GM12864 (cell line): ENCODE measurements around the gene OTUB2.

Experiments
- DNase-seq: peaks from one replicate; pipeline ENCODE4 v3.0.0-alpha.2; 2011; ENCODE audit warnings: low read depth
- H3K4me3 ChIP-seq: 2 replicates; pipeline ENCODE4 v1.5.1; 2011; ENCODE audit warnings: mild to moderate bottlenecking, low read depth, low read length, control low read depth
- TF ChIP-seq, protein P1 (sequence below): IDR thresholded peaks from 2 replicates; pipeline ENCODE4 v1.5.1; 2011; ENCODE audit warnings: low read depth, mild to moderate bottlenecking, moderate library complexity, low read length, control low read depth, inconsistent platforms; ENCODE audit errors: missing control alignments

Gene OTUB2

DNA sequence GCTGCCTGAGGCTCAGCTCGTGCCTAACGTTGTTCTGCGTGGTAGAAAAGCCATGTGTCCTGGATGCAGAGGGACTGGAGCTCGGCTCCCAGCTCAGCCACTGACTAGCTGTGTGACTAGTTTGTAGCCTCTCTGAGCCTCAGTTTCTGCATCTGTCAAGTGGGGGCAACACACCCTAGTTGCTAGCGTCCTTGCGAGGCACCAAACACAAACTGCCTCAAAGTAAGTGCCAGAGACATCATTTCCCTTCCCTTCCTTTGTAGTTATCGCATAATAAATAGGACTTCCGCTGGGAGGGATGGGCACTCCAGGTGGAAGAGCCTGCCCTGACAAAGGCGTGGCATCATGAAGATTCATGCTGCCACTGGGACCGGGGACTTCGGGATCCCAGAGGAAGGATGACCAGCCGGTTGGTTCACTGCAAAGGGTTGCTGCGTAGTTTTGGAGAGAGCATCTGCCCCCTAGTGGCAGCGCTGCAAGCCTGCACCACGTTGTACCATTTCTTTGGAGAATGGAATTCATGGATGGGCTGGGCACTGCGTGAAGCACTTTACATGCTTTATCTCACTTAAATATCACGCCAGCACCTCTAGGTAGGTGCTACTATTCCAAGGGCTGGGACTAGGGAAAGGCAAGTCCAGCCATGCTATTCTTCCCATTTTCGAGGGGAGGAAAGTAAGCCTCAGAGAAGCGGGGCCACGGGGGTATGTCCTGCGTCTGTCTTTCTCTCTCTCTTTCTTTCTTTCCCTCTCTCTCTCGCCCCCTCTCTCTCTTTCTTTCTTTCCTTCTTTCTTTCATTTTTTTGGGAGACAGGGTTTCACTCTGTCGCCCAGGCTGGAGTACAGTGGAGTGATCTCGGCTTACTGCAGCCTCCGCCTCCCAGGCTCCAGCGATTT lies 24.4 kb upstream of the OTUB2 start:
- H3K4me3 ChIP-seq: no peak overlapping the region
- TF ChIP-seq, protein P1, sequence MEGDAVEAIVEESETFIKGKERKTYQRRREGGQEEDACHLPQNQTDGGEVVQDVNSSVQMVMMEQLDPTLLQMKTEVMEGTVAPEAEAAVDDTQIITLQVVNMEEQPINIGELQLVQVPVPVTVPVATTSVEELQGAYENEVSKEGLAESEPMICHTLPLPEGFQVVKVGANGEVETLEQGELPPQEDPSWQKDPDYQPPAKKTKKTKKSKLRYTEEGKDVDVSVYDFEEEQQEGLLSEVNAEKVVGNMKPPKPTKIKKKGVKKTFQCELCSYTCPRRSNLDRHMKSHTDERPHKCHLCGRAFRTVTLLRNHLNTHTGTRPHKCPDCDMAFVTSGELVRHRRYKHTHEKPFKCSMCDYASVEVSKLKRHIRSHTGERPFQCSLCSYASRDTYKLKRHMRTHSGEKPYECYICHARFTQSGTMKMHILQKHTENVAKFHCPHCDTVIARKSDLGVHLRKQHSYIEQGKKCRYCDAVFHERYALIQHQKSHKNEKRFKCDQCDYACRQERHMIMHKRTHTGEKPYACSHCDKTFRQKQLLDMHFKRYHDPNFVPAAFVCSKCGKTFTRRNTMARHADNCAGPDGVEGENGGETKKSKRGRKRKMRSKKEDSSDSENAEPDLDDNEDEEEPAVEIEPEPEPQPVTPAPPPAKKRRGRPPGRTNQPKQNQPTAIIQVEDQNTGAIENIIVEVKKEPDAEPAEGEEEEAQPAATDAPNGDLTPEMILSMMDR: peak; percentile 99
- DNase-seq: no peak

GRCh38 chr14:94003397-94003796 lies 22.7 kb upstream of the OTUB2 start:
- TF ChIP-seq, protein P1: no peak
- H3K4me3 ChIP-seq: no peak overlapping the region
- DNase-seq: no peak

DNA sequence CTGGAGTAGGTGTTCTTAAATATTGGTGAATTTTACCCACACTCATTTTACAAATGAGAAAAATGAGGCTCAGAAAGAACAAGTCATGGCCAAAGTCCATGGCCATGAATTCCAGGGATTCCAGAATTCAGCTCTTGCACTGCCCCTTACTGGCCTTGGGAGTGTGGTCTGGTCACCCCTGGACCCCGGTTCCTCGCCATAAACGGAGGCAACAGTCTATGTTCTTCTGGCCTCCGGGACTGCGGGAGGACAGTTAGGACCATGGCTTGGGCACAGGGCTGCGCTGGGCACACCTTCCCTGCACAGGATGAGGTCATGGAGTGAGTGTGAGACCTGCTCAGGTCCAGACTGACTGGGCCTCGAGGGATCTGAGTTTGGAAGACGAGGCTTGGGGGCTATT lies 22.1 kb upstream of the OTUB2 start:
- no peak overlapping the region for H3K4me3 ChIP-seq
- DNase-seq: no peak
- TF ChIP-seq, protein P1: no peak

- no peak for DNase-seq
- TF ChIP-seq, protein P1: peak; percentile 72
- no peak overlapping the region for H3K4me3 ChIP-seq
Measured at GRCh38 chr14:94005324-94006073, 20.6 kb upstream of the OTUB2 start.

DNA sequence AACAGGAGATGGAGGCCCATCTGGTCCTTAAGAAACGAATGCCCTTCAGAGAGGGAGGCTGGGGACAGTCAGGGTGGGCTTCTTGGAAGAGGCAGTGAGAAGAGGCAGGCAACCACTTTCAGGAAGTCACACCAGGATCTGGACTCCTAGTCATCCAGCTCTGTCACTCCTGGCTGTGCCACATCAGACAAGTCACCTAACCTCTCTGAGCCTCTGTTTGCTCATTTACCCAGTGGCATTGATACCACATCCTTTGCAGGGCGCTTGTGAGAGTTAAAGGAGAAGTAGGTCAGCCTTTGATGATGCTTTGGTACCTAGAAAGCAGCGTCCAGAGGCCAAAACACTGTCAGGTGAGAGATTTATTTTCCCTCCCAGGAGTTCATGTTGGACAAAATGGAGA lies 17.9 kb upstream of the OTUB2 start:
- TF ChIP-seq, protein P1: no peak
- no peak overlapping the region for H3K4me3 ChIP-seq
- no peak for DNase-seq

DNA sequence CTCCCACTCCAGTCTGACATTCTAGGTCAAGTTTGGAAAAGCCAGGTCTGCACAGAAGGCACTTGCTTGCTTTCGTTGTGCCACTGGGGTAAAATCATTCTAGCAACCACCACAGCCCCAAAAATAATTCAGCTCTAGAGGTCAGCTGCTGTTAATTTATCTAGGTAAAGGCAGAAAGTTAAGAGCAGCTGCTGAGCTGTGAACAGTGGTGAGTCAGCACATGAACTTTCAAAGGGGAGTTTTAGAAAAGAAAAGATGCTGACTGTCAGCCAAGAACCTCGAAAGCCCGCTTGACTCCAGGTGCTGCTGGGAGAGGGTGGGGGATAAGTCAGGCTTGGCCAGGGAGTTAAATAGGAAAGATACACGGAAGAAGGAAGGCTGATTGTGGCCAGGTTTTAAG lies 16.4 kb upstream of the OTUB2 start:
- no peak for DNase-seq
- H3K4me3 ChIP-seq: no peak overlapping the region
- TF ChIP-seq, protein P1: no peak
